Hematopoietic multipotent progenitor cell treated with erythropoietin and hydrocortisone succinate and interleukin-3 and kit ligand, for 17 days (in vitro differentiated cells): ENCODE data around the gene CXXC1.
A peak's percentile ranks its signal among the peaks of the same experiment; 100 is the strongest.
"Not testable (repeated sequence)": the region's sequence is repeated elsewhere in the genome, so short reads cannot be mapped to it uniquely, and the experiment has no call there.

ENCODE experiments used
- DNase-seq: peaks from one replicate; pipeline ENCODE4 v3.0.0-alpha.2; 2015; ENCODE audit warnings: low spot score

The CXXC1 gene

DNA sequence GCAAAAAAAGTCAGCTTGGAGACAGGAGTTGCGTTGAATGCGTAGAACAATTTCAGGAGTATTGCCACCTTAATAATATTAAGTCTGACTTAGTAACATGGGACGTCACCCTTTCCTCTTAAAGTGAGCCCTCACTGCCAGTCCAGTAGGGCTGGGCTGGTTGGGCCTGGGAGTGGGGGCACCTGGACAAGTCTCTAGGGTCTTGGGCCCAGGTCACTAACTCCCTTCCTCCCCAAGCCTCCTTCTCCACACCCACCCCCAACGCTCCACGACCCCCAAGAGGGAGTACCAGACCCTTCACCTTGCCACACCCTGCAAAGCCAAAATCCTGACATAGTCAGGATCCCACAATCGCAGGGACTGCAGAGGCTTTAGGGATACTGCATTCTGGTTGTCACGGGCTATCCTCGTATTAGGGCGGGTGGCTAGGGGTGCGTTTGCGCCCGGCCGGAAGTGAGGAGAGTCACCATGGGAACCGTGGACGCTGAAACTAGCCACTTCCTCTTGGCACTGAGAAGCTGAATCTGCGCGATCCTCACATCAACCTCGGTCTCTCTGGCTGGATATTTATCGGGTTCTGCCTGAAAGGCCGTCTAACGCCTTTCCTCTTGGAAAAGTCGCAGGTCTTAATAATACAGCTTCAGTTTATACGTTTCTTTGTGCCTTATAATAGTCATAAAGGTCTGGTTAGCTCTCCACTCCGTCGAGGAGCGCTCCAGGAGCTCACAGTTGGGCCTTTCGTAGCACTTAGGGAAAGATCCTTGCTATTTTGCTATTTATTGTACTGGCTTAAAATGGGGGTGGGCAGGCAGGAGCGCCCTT is 10.3 kb upstream of the CXXC1 start:
- DNase-seq: no peak

DNA sequence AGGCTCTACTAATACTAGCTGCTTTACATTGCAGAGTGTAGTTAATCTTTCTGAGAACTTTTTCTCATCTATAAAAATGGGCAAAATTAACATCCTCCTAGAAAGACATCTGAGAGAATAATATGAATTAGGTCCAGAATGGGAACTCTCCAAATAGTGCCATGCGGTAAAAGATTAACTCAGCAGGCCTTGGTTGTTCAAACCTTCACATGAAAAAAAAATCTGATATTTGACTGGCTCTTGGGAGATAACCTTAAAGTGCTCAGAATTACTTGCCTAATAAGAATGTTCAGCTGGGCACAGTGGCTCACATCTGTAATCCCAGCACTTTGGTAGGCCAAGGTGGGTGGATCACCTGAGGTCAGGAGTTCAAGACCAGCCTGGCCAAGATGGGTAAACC is 5.5 kb upstream of the CXXC1 start:
- DNase-seq: no peak

GRCh38 chr18:50289108-50289443 is 1.6 kb upstream of the CXXC1 start:
- no peak for DNase-seq

DNA sequence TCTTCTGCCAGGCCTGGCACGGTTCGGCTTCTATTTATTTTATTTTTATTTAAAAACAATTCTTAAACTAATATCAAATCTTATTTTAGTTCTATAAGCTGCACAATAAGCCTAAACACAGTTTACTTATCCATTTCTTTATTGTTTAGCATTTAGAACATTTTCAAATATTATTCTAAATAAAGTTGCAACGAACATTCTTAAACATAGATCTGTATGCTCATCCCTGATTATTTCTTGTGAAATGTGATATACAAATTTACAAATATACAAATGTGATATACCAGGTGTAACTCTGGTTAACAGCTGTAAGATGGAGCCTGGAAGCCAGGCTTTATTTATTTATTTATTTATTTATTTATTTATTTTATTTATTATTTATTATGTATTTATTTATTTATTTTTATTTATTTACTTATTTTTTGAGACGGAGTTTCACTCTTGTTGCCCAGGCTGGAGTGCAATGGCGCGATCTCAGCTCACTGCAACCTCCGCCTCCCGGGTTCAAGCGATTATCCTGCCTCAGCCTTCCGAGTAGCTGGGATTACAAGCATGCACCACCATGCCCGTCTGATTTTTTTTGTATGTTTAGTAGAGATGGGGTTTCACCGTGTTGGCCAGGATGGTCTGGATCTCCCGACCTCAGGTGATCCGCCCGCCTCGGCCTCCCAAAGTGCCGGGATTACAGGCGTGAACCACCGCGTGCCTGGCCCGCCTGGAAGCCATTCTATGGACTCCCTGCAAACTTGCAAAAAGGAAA is 1.0 kb upstream of the CXXC1 start:
- not testable (repeated sequence) for DNase-seq

DNA sequence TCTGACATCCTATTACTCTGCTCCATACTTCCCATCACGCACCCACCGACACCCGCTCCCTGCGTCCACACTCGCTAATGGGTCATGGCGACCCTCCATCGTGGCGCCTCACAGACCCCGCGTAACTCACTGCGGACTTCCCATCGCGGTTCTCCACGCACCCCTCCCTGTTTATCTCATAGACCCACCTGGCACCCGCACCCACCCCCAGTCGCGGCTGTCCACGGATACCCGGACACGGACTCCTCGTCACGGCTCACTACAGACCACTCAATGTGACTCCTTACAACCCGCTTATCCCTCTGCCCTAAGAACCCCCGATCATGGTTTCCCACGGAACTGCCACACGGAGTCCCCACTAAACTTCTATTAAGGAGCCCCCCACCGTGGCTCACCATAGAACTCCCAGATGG is 458 bp downstream of the CXXC1 start:
- peak; percentile 44 for DNase-seq

- peak; percentile 57 for DNase-seq
These were observed 983 bp downstream of the CXXC1 start for GRCh38 chr18:50286391-50287027.

DNA sequence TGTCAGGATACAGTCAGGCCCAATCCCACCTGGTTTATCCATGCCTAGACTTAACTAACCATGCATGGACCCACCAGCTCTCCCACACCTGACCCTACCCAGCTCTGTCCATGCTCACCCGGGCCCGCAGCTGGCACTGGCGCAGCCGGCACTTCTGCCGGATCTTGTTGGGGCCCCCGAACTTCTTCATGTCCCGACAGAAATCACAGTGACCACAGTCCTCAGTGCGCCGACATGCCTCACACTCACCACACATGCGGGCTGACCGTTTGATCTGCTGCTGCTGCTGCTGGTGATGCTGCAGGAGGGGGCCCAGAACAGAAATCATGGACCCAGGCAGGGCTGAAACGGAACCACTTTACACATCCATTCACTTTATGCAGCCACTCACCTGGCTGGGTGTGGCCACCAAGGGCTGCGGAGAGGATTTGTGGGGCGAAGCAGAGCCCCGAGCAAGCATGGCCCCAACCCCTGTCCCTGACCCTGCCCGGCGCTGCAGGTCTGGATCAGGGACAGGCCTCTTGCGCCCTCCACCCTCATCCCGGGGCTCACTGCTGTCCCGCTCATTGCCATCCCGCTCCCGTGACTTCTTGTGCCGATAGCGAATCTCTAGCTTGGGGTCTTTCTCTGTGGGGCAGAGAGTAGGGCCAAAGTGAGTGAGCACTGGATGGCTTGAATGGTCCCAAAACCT is 1.7 kb downstream of the CXXC1 start:
- DNase-seq: no peak

DNA sequence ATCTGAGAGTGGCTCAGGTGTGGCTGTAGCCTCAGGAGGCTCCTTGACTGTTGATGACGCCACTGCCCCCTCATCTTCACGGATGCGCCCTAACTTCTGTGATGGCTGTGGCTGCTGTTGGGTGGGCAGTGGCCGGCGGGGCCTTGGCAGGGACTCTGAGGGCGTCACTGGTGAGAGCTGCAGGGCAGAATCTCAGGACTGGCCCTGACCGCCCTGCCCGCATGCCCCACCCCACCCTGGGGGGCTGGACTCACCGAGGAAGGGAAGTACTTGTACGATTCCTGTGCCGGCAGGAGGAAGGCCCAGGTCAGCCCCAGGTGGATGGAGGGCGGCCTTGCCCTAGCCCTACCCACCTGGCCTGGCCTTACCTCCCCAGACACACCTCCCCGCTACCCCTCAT is 2.4 kb downstream of the CXXC1 start:
- DNase-seq: no peak

- DNase-seq: no peak
These were observed 3.1 kb downstream of the CXXC1 start for GRCh38 chr18:50284255-50284885.

DNA sequence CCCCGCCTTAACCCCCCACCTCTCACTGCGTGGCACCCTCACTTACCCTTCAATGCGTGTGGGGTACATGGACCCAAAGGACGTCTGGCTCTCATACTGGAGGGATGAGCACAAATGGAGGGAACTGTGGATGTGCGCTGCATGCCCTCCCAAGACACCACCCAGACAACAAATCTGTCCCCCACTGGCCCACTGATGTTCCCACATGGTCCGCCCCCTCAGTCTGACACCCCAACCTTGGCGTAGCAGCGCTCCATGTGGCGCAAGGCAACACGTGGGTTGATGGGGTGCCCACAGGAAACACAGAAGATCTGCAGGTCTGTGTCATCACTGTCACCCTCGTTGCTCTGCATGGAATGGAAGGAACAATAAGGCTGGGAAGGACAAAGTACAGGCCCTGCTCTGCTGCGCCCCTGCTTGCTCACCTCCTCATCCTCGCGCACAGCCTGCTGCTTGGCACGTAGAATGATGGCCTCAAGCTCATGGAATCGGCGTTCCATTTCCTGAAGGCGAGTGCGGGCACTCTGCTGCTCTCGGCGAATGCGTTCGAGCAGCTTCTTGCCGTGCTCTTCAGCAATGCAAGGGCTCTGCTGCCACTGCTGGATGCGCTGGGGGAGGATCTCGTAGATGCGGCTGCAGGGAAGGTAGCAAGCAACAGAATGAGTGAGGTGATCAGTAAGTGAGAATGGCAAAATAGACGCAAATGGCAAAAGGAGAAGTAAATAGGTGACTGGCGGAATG is 3.9 kb downstream of the CXXC1 start:
- no peak for DNase-seq

GRCh38 chr18:50282521-50283335 is 4.8 kb downstream of the CXXC1 start:
- DNase-seq: no peak

- no peak for DNase-seq
These were observed 5.4 kb downstream of the CXXC1 start for GRCh38 chr18:50281972-50282520.

- DNase-seq: peak; percentile 96
These were observed 6.1 kb downstream of the CXXC1 start, which contains the start of gene MBD1 for GRCh38 chr18:50281295-50281971. Gene MBD1, minus strand, starts transcription at chr18:50281523. Its CDS starts 1,531 bp downstream, at chr18:50279992.

GRCh38 chr18:50280707-50281294 is 6.7 kb downstream of the CXXC1 start:
- no peak for DNase-seq

DNA sequence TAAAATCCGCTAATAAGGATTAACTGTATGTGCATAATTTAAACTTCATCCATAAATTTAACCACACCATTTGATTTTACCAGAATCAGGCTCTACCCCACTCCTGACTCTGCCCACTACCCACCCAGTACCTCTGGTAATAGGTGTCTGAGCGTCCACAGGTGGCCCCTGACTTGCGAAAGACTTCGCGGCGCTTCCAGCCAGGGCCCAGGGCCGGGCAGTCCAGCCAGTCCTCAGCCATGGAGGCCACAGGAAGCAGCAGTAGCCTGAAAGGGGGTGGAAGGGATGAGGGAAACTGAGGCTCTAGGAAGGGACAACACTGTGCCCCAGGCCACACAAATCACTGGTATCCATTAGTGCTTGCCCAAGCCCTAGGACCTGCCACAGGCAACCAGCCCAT is 7.7 kb downstream of the CXXC1 start:
- DNase-seq: no peak

DNA sequence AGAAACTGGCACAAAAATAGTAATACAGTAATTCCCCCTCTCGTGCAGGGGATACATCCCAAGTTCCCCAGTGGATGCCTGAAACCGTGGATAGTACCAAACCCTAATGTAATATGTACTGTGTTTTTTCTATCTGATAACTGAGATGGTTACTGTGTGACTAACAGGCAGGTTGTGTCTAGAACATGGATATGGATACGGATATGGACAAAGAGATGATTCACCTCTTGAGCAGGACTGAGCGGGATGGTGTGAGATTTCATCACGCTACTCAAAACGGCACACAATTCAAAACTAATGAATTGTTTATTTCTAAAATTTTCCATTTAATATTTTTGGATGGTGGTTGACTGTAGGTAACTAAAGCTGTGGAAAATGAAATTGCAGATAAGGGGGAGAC is 9.6 kb downstream of the CXXC1 start:
- DNase-seq: no peak

- DNase-seq: no peak
These were observed 11.0 kb downstream of the CXXC1 start for GRCh38 chr18:50276452-50276851.

- DNase-seq: no peak
These were observed 11.9 kb downstream of the CXXC1 start for GRCh38 chr18:50275503-50276036.

GRCh38 chr18:50274941-50275340 is 12.6 kb downstream of the CXXC1 start:
- no peak for DNase-seq
